ENCODE results near the gene CEACAM3.

DNA sequence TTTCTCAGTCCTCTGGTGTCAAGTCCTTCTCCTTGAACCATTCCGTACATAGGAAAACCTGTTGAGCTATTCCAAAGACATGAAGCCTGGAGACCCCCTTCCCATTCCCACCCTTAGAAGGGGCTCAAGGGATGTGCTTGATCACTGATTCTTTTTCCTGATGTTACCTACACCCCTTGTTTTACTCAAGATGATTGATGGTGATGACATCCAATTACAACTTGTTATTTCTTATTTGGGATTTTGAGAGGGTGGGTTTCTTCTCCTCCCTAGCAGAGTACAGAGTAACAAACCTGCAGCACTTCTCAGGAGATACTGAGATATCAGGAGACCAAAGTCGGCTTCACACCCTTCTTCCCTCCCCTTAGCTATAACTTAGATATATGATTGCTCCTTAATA is 57.0 kb downstream of the CEACAM3 start:
- TF ChIP-seq, protein P1, sequence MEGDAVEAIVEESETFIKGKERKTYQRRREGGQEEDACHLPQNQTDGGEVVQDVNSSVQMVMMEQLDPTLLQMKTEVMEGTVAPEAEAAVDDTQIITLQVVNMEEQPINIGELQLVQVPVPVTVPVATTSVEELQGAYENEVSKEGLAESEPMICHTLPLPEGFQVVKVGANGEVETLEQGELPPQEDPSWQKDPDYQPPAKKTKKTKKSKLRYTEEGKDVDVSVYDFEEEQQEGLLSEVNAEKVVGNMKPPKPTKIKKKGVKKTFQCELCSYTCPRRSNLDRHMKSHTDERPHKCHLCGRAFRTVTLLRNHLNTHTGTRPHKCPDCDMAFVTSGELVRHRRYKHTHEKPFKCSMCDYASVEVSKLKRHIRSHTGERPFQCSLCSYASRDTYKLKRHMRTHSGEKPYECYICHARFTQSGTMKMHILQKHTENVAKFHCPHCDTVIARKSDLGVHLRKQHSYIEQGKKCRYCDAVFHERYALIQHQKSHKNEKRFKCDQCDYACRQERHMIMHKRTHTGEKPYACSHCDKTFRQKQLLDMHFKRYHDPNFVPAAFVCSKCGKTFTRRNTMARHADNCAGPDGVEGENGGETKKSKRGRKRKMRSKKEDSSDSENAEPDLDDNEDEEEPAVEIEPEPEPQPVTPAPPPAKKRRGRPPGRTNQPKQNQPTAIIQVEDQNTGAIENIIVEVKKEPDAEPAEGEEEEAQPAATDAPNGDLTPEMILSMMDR (IDR thresholded peaks at IDR 0.05; ENCODE audit: low read length), result no peak
- TF ChIP-seq EZH2 (IDR thresholded peaks at IDR 0.05; ENCODE audit: borderline replicate concordance, low read length), result no peak

All from OCI-LY1 (cell line).